ENCODE measurements around the gene RABGAP1. TPM values are rescaled to one million over a fixed set of nuclear protein-coding genes. Genes with fewer than 3 reads are reported as not detected.

The RABGAP1 gene
- total RNA-seq, 1 donor from 2014 or later: 31.9 TPM

GRCh38 chr9:122991370-122991830 is 50.6 kb downstream of the RABGAP1 start:
- Histone ChIP-seq H3K4me3 (ENCODE audit: low read depth, low read length) (no peak overlapping the region), H3K36me3 (ENCODE audit: control insufficient read depth, insufficient read depth, low read length) (peaks cover 5% of the 10 kb centered on the region), H3K27me3 (ENCODE audit: control insufficient read depth, insufficient read depth, low read length) (no peaks in the 10 kb centered on the region)
- peak; percentile 96 for DNase-seq (ENCODE audit: low read depth)
- FAIRE-seq: no peak
- TF ChIP-seq CTCF (IDR thresholded peaks at IDR 0.05; ENCODE audit: insufficient read depth, low read length, severe bottlenecking): peak; percentile 45

GRCh38 chr9:122996586-122996985 is 55.8 kb downstream of the RABGAP1 start:
- Histone ChIP-seq H3K4me3 (ENCODE audit: low read depth, low read length) (no peak overlapping the region), H3K27me3 (ENCODE audit: control insufficient read depth, insufficient read depth, low read length) (no peaks in the 10 kb centered on the region), H3K36me3 (ENCODE audit: control insufficient read depth, insufficient read depth, low read length) (peaks cover 2% of the 10 kb centered on the region)
- no peak for DNase-seq (ENCODE audit: low read depth)
- no peak for TF ChIP-seq CTCF (IDR thresholded peaks at IDR 0.05; ENCODE audit: insufficient read depth, low read length, severe bottlenecking)
- FAIRE-seq: no peak

- Histone ChIP-seq H3K27me3 (ENCODE audit: control insufficient read depth, insufficient read depth, low read length) (no peaks in the 10 kb centered on the region), H3K36me3 (ENCODE audit: control insufficient read depth, insufficient read depth, low read length) (peaks cover 2% of the 10 kb centered on the region), H3K4me3 (ENCODE audit: low read depth, low read length) (no peak overlapping the region)
- no peak for TF ChIP-seq CTCF (IDR thresholded peaks at IDR 0.05; ENCODE audit: insufficient read depth, low read length, severe bottlenecking)
- FAIRE-seq (no peak), DNase-seq (ENCODE audit: low read depth) (no peak)
Measured at GRCh38 chr9:122998448-122998847, 57.6 kb downstream of the RABGAP1 start.

GRCh38 chr9:123000371-123001068 is 59.7 kb downstream of the RABGAP1 start:
- TF ChIP-seq CTCF (IDR thresholded peaks at IDR 0.05; ENCODE audit: insufficient read depth, low read length, severe bottlenecking): no peak
- FAIRE-seq (no peak), DNase-seq (ENCODE audit: low read depth) (no peak)
- no peak overlapping the region for H3K4me3 ChIP-seq (ENCODE audit: low read depth, low read length)
- no peaks in the 10 kb centered on the region for H3K27me3 ChIP-seq (ENCODE audit: control insufficient read depth, insufficient read depth, low read length)
- H3K36me3 ChIP-seq (ENCODE audit: control insufficient read depth, insufficient read depth, low read length): peaks cover 3% of the 10 kb centered on the region

- no peak for TF ChIP-seq CTCF (IDR thresholded peaks at IDR 0.05; ENCODE audit: insufficient read depth, low read length, severe bottlenecking)
- Histone ChIP-seq H3K27me3 (ENCODE audit: control insufficient read depth, insufficient read depth, low read length) (no peaks in the 10 kb centered on the region), H3K36me3 (ENCODE audit: control insufficient read depth, insufficient read depth, low read length) (peaks cover 3% of the 10 kb centered on the region), H3K4me3 (ENCODE audit: low read depth, low read length) (no peak overlapping the region)
- FAIRE-seq: no peak
- no peak for DNase-seq (ENCODE audit: low read depth)
Measured at GRCh38 chr9:123002754-123003153, 61.9 kb downstream of the RABGAP1 start.

- no peak for FAIRE-seq
- TF ChIP-seq CTCF (IDR thresholded peaks at IDR 0.05; ENCODE audit: insufficient read depth, low read length, severe bottlenecking): no peak
- Histone ChIP-seq H3K4me3 (ENCODE audit: low read depth, low read length) (no peak overlapping the region), H3K36me3 (ENCODE audit: control insufficient read depth, insufficient read depth, low read length) (peaks cover 3% of the 10 kb centered on the region), H3K27me3 (ENCODE audit: control insufficient read depth, insufficient read depth, low read length) (no peaks in the 10 kb centered on the region)
- no peak for DNase-seq (ENCODE audit: low read depth)
Measured at GRCh38 chr9:123003466-123003865, 62.6 kb downstream of the RABGAP1 start.
